ENCODE data around the gene SLAIN2.
"Not testable (repeated sequence)": the region's sequence is repeated elsewhere in the genome, so short reads cannot be mapped to it uniquely, and the experiment has no call there.

SLAIN2 gene

GRCh38 chr4:48372272-48372671 is 30.9 kb downstream of the SLAIN2 start:
- no peak for DNase-seq

GRCh38 chr4:48375651-48376304 is 34.4 kb downstream of the SLAIN2 start:
- DNase-seq = no peak

GRCh38 chr4:48379587-48380180 is 38.4 kb downstream of the SLAIN2 start:
- DNase-seq = no peak

GRCh38 chr4:48380583-48381167 is 39.3 kb downstream of the SLAIN2 start:
- no peak for DNase-seq

GRCh38 chr4:48388525-48389154 is 47.3 kb downstream of the SLAIN2 start:
- no peak for DNase-seq

- DNase-seq = no peak
Observed at GRCh38 chr4:48396043-48396442, 54.7 kb downstream of the SLAIN2 start.

- DNase-seq = no peak
Observed at GRCh38 chr4:48400416-48400815, 59.1 kb downstream of the SLAIN2 start.

- DNase-seq = no peak
Observed at GRCh38 chr4:48403358-48403757, 62.0 kb downstream of the SLAIN2 start.

- no peak for DNase-seq
Observed at GRCh38 chr4:48403779-48404178, 62.5 kb downstream of the SLAIN2 start.

- no peak for DNase-seq
Observed at GRCh38 chr4:48405924-48406323, 64.6 kb downstream of the SLAIN2 start.

GRCh38 chr4:48409203-48409602 is 67.9 kb downstream of the SLAIN2 start:
- no peak for DNase-seq

- DNase-seq = no peak
Observed at GRCh38 chr4:48410812-48411211, 69.5 kb downstream of the SLAIN2 start.

GRCh38 chr4:48420144-48420543 is 78.8 kb downstream of the SLAIN2 start:
- DNase-seq = no peak

GRCh38 chr4:48421101-48421500 is 79.8 kb downstream of the SLAIN2 start:
- DNase-seq = no peak

GRCh38 chr4:48428926-48429325 is 87.6 kb downstream of the SLAIN2 start:
- no peak for DNase-seq

- no peak for DNase-seq
Observed at GRCh38 chr4:48429709-48430474, 88.6 kb downstream of the SLAIN2 start.

GRCh38 chr4:48431401-48431800 is 90.1 kb downstream of the SLAIN2 start:
- no peak for DNase-seq

- no peak for DNase-seq
Observed at GRCh38 chr4:48432017-48432416, 90.7 kb downstream of the SLAIN2 start.

GRCh38 chr4:48436318-48436717 is 95.0 kb downstream of the SLAIN2 start:
- no peak for DNase-seq

- no peak for DNase-seq
Observed at GRCh38 chr4:48439988-48440387, 98.7 kb downstream of the SLAIN2 start.

GRCh38 chr4:48440914-48441313 is 99.6 kb downstream of the SLAIN2 start:
- not testable (repeated sequence) for DNase-seq

GRCh38 chr4:48445704-48446103 is 104.4 kb downstream of the SLAIN2 start:
- DNase-seq = no peak

GRCh38 chr4:48446642-48447041 is 105.3 kb downstream of the SLAIN2 start:
- no peak for DNase-seq

Measured in activated T-cell treated with anti-CD3 and anti-CD28 coated beads for 4 hours (primary cell).